Activated effector memory CD4-positive, alpha-beta T cell treated with anti-CD3 and anti-CD28 coated beads, Interleukin-2, amount 50 U/mL, for 16 hours (primary cell): ENCODE results near the gene TM4SF4.
"Not testable (repeated sequence)": the region's sequence is repeated elsewhere in the genome, so short reads cannot be mapped to it uniquely, and the experiment has no call there.

ENCODE experiments used
- DNase-seq: peaks from one replicate; pipeline ENCODE4 v3.0.0-alpha.2; 2020

Gene TM4SF4

GRCh38 chr3:149474250-149474817 is at the start of gene TM4SF4:
Gene TM4SF4 (plus strand): TSS chr3:149474697. CDS start chr3:149474878, 181 bp downstream.
- no peak for DNase-seq

- no peak for DNase-seq
Measured at GRCh38 chr3:149424918-149425317, 49.6 kb upstream of the TM4SF4 start.

GRCh38 chr3:149426325-149426724 is 48.2 kb upstream of the TM4SF4 start:
- DNase-seq = no peak

- DNase-seq = no peak
Measured at GRCh38 chr3:149428087-149428486, 46.4 kb upstream of the TM4SF4 start.

GRCh38 chr3:149430216-149430615 is 44.3 kb upstream of the TM4SF4 start:
- no peak for DNase-seq

- DNase-seq = no peak
Measured at GRCh38 chr3:149432149-149432548, 42.3 kb upstream of the TM4SF4 start.

GRCh38 chr3:149435996-149436885 is 38.3 kb upstream of the TM4SF4 start:
- DNase-seq = no peak

- no peak for DNase-seq
Measured at GRCh38 chr3:149437286-149437685, 37.2 kb upstream of the TM4SF4 start.

GRCh38 chr3:149437710-149438109 is 36.8 kb upstream of the TM4SF4 start:
- DNase-seq = no peak

- DNase-seq = no peak
Measured at GRCh38 chr3:149438981-149439380, 35.5 kb upstream of the TM4SF4 start.

GRCh38 chr3:149441642-149442041 is 32.9 kb upstream of the TM4SF4 start:
- DNase-seq = no peak

- DNase-seq = no peak
Measured at GRCh38 chr3:149442043-149442442, 32.5 kb upstream of the TM4SF4 start.

GRCh38 chr3:149442851-149443544 is 31.5 kb upstream of the TM4SF4 start:
- no peak for DNase-seq

GRCh38 chr3:149443545-149443912 is 31.0 kb upstream of the TM4SF4 start:
- no peak for DNase-seq

GRCh38 chr3:149444867-149445266 is 29.6 kb upstream of the TM4SF4 start:
- not testable (repeated sequence) for DNase-seq

GRCh38 chr3:149448331-149448831 is 26.1 kb upstream of the TM4SF4 start:
- DNase-seq = no peak

- DNase-seq = no peak
Measured at GRCh38 chr3:149449182-149449581, 25.3 kb upstream of the TM4SF4 start.

- no peak for DNase-seq
Measured at GRCh38 chr3:149449799-149450198, 24.7 kb upstream of the TM4SF4 start.

- DNase-seq = no peak
Measured at GRCh38 chr3:149450281-149450680, 24.2 kb upstream of the TM4SF4 start.

- no peak for DNase-seq
Measured at GRCh38 chr3:149452036-149452435, 22.5 kb upstream of the TM4SF4 start.

GRCh38 chr3:149453140-149453805 is 21.2 kb upstream of the TM4SF4 start:
- DNase-seq = no peak

GRCh38 chr3:149454746-149455145 is 19.8 kb upstream of the TM4SF4 start:
- DNase-seq = no peak

- no peak for DNase-seq
Measured at GRCh38 chr3:149455366-149455765, 19.1 kb upstream of the TM4SF4 start.
